Panc1 (cell line): ENCODE measurements around the gene GRIN1. TPM values are rescaled to one million over a fixed set of nuclear protein-coding genes. Genes with fewer than 3 reads are reported as not detected.

Experiments
- ATAC-seq: fragments of 200-7000 bp; cut with Tn5 transposase; 2 replicates; pipeline ENCODE4 v1.9.1; 2020; ENCODE audit warnings: mild to moderate bottlenecking, moderate library complexity
- BruUV-seq: library from RNA; stranded (reverse); fragments of 400-500 nt; replicated peaks from 2 replicates; lab custom pipeline; 2021; lab: Mats Ljungman, UMichigan
- CTCF ChIA-PET: fragments of 300-600 bp; sonication (Branson Sonifier 250); formaldehyde crosslinking; loops from one replicate; lab custom pipeline; 2022; ENCODE audit warnings: antibody characterized with exemption; lab: Charles Lee
- POLR2A ChIA-PET: fragments of 300-600 bp; sonication (Branson Sonifier 250); formaldehyde crosslinking; loops from one replicate; lab custom pipeline; 2022; ENCODE audit warnings: antibody characterized with exemption; lab: Charles Lee
- DNase-seq: peaks from one replicate; pipeline ENCODE4 v3.0.0-alpha.2; 2010; ENCODE audit warnings: low read depth, low spot score
- H3K27ac ChIP-seq: 2 replicates; pipeline ENCODE4 v1.5.1; 2011; ENCODE audit warnings: mild to moderate bottlenecking, low read length, inconsistent platforms
- H3K27me3 ChIP-seq: fragments of 200-500 bp; sonication (Bioruptor generic); 2 replicates; pipeline ENCODE4 v1.6.0; 2014; ENCODE audit warnings: low read length, inconsistent platforms; ENCODE audit not compliant: control insufficient read depth, insufficient read depth
- H3K36me3 ChIP-seq: fragments of 200-500 bp; sonication (Bioruptor generic); 2 replicates; pipeline ENCODE4 v1.5.1; 2014; ENCODE audit warnings: inconsistent platforms, mild to moderate bottlenecking, low read length, moderate library complexity; ENCODE audit not compliant: control insufficient read depth, insufficient read depth
- H3K4me1 ChIP-seq: 2 replicates; pipeline ENCODE4 v1.5.1; 2011; ENCODE audit warnings: inconsistent platforms, mild to moderate bottlenecking, low read length, moderate library complexity; ENCODE audit not compliant: control insufficient read depth, insufficient read depth
- H3K4me3 ChIP-seq, 2 experiments: 2 replicates each; pipeline ENCODE4 v1.5.1; 2011 to 2012; ENCODE audit warnings: low read depth in 2 of 2, low read length in 2 of 2, mild to moderate bottlenecking in 2 of 2, inconsistent platforms in 1 of 2, moderate library complexity in 1 of 2
- H3K9me3 ChIP-seq: fragments of 200-500 bp; sonication (Bioruptor generic); 2 replicates; pipeline ENCODE4 v1.5.1; 2014; ENCODE audit warnings: low read depth, mild to moderate bottlenecking, inconsistent platforms, low read length, moderate library complexity; ENCODE audit not compliant: control insufficient read depth, insufficient read depth
- POLR2AphosphoS5 ChIP-seq: IDR thresholded peaks from 2 replicates; pipeline ENCODE4 v1.6.1; 2012; ENCODE audit warnings: mild to moderate bottlenecking, low read depth, low read length, moderate library complexity
- SIN3A ChIP-seq: IDR thresholded peaks from 2 replicates; pipeline ENCODE4 v1.6.1; 2012; ENCODE audit warnings: low read depth, mild to moderate bottlenecking, low read length, moderate library complexity, borderline replicate concordance; ENCODE audit not compliant: insufficient read depth
- TCF7L2 ChIP-seq: IDR thresholded peaks from 2 replicates; pipeline ENCODE4 v1.6.1; 2011; ENCODE audit warnings: mild to moderate bottlenecking, low read depth, low read length, inconsistent platforms
- in situ Hi-C: cut with HindIII; loops from 2 replicates; pipeline ENCODE4 v1.10.0; 2016; ENCODE audit warnings: low sequenced_read_pairs, low pct_unique_long_range_greater_than_20kb
- intact Hi-C: fragments of 100-400 bp; cut with micrococcal nuclease; formaldehyde crosslinking; loops from one replicate; pipeline ENCODE4 v1.10.0; 2022; ENCODE audit not compliant: unreplicated experiment
- total RNA-seq: library from RNA; stranded (reverse); gene quantifications from one replicate; pipeline ENCODE4 v1.2.1, GENCODE V29; 2021; ENCODE audit not compliant: unreplicated experiment
- TF ChIP-seq, protein P1 (sequence below), 2 experiments: IDR thresholded peaks; 2 replicates each; pipeline ENCODE4 v1.6.1; 2011 to 2012; ENCODE audit warnings: low read depth in 2 of 2, control low read depth in 1 of 2, low read length in 1 of 2, mild to moderate bottlenecking in 1 of 2, moderate library complexity in 1 of 2; ENCODE audit not compliant: insufficient read depth in 1 of 2
- TF ChIP-seq, protein P2 (sequence below): fragments of 450-650 bp; IDR thresholded peaks from 2 replicates; pipeline ENCODE4 v1.5.1; 2017; ENCODE audit warnings: mild to moderate bottlenecking

GRIN1 gene
- total RNA-seq, 1 experiment from 2014 or later: 4.9 TPM

DNA sequence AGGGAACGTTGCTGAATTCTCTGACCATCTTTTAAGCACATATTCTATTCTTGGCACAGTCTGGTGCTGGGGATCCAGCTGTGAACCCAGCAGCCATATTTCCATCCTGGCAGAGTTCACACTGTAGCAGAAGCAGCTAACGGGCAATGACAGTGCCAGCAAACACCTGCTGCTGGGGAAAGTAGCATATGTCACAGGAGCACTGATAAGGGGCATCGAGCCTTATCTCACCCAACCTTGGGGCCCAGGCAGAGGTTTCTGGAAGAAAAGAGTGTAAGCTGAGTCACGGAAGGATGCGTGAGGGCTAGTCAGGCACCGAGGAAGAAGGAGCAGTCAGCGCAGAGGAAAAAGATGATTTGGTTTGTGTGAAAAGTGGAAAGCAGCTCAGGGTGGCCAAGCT is 67.6 kb downstream of the GRIN1 start:
- Histone ChIP-seq H3K4me1 (peaks cover 20% of the 10 kb centered on the region), H3K27ac (peak overlapping the region; percentile 87), H3K4me3 (peak overlapping the region; percentile 84 to 90), H3K9me3 (no peaks in the 10 kb centered on the region), H3K36me3 (peaks cover 2% of the 10 kb centered on the region; the same call in 1 of the 2 replicates), H3K27me3 (no peaks in the 10 kb centered on the region)
- no peak for ATAC-seq
- CTCF ChIA-PET: no interaction called here
- intact Hi-C loops: no loop called here
- no TSS peak for BruUV-seq
- no peak for DNase-seq
- POLR2A ChIA-PET: no interaction called here
- TF ChIP-seq SIN3A (no peak), POLR2AphosphoS5 (no peak), TCF7L2 (no peak)
- TF ChIP-seq, protein P1, sequence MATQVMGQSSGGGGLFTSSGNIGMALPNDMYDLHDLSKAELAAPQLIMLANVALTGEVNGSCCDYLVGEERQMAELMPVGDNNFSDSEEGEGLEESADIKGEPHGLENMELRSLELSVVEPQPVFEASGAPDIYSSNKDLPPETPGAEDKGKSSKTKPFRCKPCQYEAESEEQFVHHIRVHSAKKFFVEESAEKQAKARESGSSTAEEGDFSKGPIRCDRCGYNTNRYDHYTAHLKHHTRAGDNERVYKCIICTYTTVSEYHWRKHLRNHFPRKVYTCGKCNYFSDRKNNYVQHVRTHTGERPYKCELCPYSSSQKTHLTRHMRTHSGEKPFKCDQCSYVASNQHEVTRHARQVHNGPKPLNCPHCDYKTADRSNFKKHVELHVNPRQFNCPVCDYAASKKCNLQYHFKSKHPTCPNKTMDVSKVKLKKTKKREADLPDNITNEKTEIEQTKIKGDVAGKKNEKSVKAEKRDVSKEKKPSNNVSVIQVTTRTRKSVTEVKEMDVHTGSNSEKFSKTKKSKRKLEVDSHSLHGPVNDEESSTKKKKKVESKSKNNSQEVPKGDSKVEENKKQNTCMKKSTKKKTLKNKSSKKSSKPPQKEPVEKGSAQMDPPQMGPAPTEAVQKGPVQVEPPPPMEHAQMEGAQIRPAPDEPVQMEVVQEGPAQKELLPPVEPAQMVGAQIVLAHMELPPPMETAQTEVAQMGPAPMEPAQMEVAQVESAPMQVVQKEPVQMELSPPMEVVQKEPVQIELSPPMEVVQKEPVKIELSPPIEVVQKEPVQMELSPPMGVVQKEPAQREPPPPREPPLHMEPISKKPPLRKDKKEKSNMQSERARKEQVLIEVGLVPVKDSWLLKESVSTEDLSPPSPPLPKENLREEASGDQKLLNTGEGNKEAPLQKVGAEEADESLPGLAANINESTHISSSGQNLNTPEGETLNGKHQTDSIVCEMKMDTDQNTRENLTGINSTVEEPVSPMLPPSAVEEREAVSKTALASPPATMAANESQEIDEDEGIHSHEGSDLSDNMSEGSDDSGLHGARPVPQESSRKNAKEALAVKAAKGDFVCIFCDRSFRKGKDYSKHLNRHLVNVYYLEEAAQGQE (IDR thresholded peaks at IDR 0.05; ENCODE audit: insufficient read depth in 1 of 2, low read depth in 2 of 2, low read length in 1 of 2): no peak
- TF ChIP-seq, protein P2, sequence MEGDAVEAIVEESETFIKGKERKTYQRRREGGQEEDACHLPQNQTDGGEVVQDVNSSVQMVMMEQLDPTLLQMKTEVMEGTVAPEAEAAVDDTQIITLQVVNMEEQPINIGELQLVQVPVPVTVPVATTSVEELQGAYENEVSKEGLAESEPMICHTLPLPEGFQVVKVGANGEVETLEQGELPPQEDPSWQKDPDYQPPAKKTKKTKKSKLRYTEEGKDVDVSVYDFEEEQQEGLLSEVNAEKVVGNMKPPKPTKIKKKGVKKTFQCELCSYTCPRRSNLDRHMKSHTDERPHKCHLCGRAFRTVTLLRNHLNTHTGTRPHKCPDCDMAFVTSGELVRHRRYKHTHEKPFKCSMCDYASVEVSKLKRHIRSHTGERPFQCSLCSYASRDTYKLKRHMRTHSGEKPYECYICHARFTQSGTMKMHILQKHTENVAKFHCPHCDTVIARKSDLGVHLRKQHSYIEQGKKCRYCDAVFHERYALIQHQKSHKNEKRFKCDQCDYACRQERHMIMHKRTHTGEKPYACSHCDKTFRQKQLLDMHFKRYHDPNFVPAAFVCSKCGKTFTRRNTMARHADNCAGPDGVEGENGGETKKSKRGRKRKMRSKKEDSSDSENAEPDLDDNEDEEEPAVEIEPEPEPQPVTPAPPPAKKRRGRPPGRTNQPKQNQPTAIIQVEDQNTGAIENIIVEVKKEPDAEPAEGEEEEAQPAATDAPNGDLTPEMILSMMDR: no peak
- in situ Hi-C loops: no loop called here

DNA sequence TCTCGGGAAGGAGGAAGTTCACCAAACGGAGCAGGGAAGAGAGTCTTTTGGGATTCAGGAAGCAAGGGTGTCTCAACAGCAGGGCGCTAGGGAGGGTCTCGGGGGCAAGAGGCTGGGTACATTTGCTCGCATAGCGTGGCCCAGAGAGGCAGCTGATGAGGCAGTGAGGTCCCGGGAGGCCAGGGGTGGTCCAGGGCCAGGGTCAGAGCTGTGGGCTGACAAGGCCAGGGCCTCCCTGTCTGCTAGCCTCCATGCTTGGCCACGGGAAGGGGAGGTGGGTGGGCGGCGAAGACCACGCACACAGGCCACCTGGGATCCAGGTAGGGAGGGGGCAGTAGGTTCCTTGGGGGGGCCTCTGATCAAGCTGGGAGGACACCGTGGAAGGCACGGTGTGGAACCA is 72.6 kb downstream of the GRIN1 start:
- no peak overlapping the region for H3K4me3 ChIP-seq
- intact Hi-C loops: no loop called here
- H3K4me1 ChIP-seq: peaks cover 6% of the 10 kb centered on the region
- no TSS peak for BruUV-seq
- no peaks in the 10 kb centered on the region for H3K36me3 ChIP-seq
- no peak for ATAC-seq
- no peaks in the 10 kb centered on the region for H3K9me3 ChIP-seq
- H3K27me3 ChIP-seq: no peaks in the 10 kb centered on the region
- TF ChIP-seq POLR2AphosphoS5 (no peak), TCF7L2 (no peak), SIN3A (no peak)
- TF ChIP-seq, protein P1 (IDR thresholded peaks at IDR 0.05; ENCODE audit: insufficient read depth in 1 of 2, low read depth in 2 of 2, low read length in 1 of 2): no peak
- TF ChIP-seq, protein P2: no peak
- POLR2A ChIA-PET: no interaction called here
- in situ Hi-C loops: no loop called here
- CTCF ChIA-PET: no interaction called here
- no peak overlapping the region for H3K27ac ChIP-seq
- DNase-seq: no peak
